Cardiac septum (tissue), 1 donor: ENCODE results near the gene RNU7-1. TPM values are rescaled to one million over a fixed set of nuclear protein-coding genes. Genes with fewer than 3 reads are reported as not detected.

ENCODE experiments used
- DNase-seq: peaks from one replicate; pipeline ENCODE4 v3.0.0-alpha.2; 2020; ENCODE audit warnings: low spot score
- intact Hi-C: fragments of 100-400 bp; cut with DNase I; formaldehyde crosslinking; loops from one replicate; pipeline ENCODE4 v1.14.0; 2022
- total RNA-seq: library from RNA; stranded (reverse); fragmentation: NEBNext Ultra II Directional; extraction: Animal tissue kit (Norgen Biotek cat#: 25700); gene quantifications from one replicate; pipeline ENCODE4 v1.2.1, GENCODE V29; 2021
- donor health status: DM: no; HTN: no; CAD: no.

The RNU7-1 gene
- total RNA-seq, 1 donor from 2014 or later: not detected

- DNase-seq: no peak
- intact Hi-C loops: no loop called here
Observed at GRCh38 chr12:6960593-6961277, 17.1 kb downstream of the RNU7-1 start.

- DNase-seq: peak; percentile 80
- intact Hi-C loops: no loop called here
Observed at GRCh38 chr12:6961278-6961694, 17.7 kb downstream of the RNU7-1 start.

DNA sequence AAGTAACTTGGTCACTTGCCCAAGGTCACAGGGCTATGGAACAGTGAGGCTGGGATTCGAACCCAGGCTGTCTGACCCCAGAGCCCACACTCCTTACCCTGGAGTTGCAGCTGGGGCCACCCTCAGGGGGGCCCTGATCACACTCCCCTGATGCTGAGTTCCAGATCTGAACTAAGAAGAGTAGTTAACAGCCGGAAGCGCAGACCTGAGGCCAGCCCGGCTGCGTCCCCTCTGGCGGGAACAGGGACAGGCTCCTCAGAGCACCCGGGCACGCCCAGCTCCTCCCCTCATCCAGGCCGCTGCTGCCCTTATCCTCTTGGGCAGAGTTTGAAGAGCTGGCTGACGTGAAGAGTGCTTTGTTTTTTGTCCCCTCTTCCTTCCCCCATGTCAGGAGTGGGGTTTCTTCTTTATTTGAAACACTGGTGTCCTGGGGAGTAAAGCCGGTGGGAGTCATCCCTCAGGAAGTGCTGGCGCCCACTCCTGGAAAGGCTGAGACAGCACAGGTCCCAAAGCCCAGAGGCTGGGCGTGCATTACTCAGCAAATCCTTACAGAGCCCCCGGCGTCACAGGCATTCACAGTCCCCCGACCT lies 18.2 kb downstream of the RNU7-1 start:
- DNase-seq: peak; percentile 79
- intact Hi-C loops: no loop called here

- intact Hi-C loops: no loop called here
- DNase-seq: peak; percentile 76
Observed at GRCh38 chr12:6962285-6963015, 18.8 kb downstream of the RNU7-1 start.

DNA sequence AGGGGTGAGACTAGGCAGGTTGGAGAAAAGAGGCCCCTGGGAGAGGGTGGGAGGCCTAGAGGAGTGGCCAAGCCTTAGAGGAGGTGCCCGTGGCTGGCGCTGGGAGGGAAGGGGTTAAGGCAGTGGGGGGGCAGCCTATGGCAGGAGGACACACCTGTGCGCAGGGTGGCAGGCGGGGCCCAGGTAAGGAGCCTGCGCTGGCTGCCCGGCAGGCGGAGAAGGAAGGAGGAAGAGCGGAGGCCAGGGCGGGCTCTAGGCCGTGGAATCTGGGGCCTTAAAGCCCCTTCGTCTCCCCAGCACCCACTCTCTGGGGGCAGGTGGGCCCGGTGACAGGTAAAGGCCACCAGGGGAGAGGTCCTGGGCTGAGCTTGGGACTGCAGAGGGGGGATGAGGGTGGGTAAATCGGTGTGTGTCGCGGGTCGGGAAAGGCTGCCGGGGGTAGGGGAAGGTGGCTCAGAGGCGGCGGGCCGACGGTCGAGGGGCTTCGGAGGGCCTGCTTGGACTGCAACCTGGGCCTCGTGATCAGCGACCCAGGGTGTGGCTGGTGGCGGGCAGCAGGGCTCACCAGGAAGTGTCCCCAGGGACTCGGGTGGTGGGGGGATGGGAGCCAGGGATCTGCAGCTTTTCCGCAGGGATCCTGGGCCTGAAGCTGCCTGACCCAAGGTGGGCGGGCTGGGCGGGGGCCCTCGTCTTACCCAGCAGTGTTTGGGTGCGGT lies 19.6 kb downstream of the RNU7-1 start:
- intact Hi-C loops: no loop called here

DNA sequence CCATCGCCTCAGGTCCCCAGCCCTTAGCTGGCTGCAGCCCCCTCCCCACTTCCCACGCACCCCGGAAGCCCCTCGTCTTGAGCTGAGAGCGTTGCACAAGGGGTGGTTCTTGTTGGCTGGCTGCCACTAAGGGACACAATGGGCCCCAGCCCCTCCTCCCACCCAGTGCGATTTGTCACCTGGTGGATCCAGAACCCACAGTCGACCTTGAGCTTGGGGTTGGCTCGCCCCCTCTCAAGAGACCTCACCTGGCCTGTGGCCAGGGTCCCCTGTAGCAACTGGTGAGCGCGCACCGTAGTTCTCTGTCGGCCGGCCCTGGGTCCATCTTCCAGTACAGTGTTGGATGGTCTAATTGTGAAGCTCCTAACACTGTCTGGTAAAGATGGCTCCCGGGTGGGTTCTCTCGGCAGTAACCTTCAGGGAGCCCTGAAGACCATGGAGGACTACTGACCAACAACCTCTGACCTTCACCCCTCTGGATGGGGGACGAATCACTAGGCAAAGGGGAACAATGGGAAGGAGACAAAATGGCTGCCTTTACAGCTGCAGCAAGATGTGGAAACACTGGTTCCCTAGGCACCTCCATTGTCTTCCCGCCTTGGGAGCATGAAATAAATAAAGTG lies 20.3 kb downstream of the RNU7-1 start:
- peak; percentile 73 for DNase-seq

More for the DNA sequence above, 19.6 kb downstream of the RNU7-1 start:
- peak; percentile 70 for DNase-seq

DNA sequence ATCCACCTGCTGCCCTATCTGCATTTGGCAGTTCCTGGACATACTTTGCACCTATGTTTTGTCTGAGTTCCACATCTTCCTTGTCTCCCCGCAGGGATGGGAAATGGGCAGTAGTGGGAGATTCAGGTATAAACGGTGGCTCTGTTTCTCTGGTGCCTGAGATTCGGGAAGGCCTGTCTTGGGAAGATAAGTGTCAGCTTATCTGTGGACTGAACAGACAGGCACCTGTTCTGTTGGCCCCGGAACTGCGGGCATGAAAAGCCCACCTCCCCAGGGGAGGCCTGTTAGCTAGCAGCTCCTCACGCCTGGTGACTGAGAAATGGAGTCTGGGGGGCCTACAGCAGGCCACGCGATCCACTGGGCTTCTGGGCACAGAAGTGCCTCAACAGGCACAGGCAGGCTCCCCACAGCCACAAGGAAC lies 21.0 kb downstream of the RNU7-1 start:
- DNase-seq: peak; percentile 69
- intact Hi-C loops: loop anchor here (1.0 to 2.0 kb wide), 2 partner anchors 20 to 40 kb away; partner anchors contain the start of gene C12orf57

More for the DNA sequence above, 20.3 kb downstream of the RNU7-1 start:
- intact Hi-C loops: loop anchor here (2.0 kb wide), 1 partner anchor 39 kb away; no protein-coding TSS in a partner anchor

DNA sequence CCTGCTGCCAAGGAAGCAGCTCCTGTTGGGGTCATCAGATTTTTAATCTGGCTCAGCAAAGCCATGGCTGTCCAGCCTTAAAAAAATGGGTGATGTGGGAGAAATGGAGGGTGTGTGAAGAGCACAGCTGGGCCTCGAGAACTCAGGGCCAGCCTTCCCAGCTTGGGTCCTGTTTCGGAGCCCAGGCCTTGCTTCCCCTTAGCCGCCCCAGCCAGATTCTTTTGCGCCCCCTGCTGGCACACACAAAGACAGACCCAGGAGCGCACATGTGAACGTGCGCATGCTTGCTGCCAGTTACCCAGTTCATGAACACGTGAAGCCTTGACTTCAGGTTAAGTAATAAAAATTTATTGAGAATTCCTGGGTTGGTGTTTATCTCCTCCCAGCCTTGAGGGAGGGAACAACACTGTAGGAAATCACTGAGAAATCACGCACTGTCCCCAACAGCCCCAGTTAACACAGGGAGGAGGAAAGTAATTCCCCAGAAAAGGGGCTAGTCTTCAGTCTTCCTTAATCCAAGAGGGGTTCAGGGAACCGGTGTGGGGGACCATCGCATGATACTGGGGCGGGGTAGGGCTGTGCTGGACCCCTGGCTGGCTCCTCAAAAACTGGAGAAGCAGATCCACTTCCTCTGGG lies 21.5 kb downstream of the RNU7-1 start:
- intact Hi-C loops: loop anchor here (1.0 to 2.0 kb wide), 2 partner anchors 21 to 40 kb away; partner anchors contain the start of gene C12orf57
- DNase-seq: peak; percentile 96

DNA sequence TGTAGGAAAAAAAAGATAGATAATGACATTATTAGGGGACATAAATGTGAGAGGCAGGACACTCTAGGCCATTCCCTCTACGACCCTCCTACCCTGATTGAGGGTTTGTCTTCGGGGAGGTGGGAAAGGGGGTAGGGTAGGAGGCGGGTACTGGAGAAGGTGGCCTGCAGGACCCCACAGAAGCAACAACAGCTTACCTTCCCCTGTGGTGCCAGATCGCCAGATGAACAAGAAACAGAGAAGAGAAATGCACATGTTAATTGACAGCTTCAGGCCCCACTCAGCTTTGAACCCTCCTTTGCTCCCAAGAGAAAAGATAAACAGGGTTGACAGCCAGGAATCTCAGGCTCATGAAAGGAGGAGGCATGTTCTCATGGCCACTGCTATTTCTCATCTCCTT lies 22.1 kb downstream of the RNU7-1 start:
- intact Hi-C loops: loop anchor here (1.0 to 2.0 kb wide), 2 partner anchors 21 to 41 kb away; partner anchors contain the start of gene C12orf57
- no peak for DNase-seq

DNA sequence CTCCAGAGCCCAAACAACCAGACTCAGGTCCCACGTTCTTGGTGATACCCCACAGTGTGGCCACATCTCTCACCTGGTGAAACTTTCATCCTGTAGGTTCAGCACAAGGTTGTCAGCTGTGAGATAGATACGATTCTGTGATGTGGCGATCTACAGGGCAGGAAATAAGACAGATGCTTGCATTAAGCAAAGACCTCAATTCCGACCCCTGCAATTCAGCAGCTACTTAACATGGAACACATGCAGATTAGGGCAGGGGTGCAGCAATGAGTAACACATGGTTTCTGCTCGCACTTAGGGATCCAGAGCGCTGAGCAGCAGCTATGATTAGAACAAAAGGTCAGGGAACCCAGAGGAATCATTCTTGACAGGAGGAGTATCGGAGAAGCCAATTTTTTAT lies 22.7 kb downstream of the RNU7-1 start:
- no peak for DNase-seq
- intact Hi-C loops: no loop called here

DNA sequence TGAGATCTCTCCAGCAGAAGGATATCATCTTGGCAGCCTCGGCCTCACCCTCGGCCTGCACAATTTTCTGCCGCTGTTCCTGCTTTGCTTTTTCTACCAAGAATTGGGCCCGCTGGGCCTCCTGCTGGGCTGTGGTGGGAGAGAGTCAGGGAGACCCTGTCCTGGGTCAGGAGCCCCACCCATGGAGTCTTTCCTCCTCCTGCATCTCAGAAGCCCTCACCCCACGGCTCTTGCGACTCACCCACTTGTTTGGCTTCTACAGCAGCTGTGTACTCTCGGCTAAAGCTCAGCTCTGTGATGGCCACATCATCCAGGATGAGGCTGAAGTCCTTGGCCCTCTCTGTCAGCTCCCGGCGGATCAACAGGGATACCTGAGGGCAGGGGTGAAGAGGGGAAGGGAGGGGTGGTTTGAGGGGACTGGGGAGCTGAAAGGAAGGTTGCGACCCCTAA lies 24.1 kb downstream of the RNU7-1 start:
- intact Hi-C loops: no loop called here
- DNase-seq: no peak

DNA sequence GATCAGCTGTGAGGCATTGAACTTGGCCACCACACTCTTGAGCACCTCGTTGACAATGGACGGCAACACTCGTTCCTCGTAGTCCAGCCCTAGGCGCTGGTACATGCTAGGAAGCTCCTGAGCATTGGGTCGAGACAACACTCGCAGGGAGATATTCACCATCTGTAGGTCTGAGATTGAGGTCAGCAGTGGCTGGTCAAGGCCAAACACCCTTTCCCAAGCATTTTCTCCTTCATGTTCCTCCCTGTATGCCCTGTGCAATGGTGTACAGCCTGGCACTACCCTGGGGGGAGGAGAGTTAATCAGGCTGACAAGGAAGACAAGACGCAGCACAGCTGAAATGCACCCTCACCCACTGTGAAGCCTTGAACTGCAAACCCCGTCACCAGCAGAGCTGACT lies 24.8 kb downstream of the RNU7-1 start:
- intact Hi-C loops: no loop called here
- no peak for DNase-seq

GRCh38 chr12:6970096-6970527 lies 26.5 kb downstream of the RNU7-1 start:
- no peak for DNase-seq
- intact Hi-C loops: loop anchor here (2.0 to 10.0 kb wide), 4 partner anchors 33 to 285 kb away; partner anchors contain the start of genes C1R, LPCAT3 and ZNF384

GRCh38 chr12:6974180-6974579 lies 30.6 kb downstream of the RNU7-1 start:
- DNase-seq: no peak
- intact Hi-C loops: loop anchor here (5.0 to 10.0 kb wide), 3 partner anchors 37 to 289 kb away; partner anchors contain the start of genes C1R and ZNF384

- DNase-seq: no peak
- intact Hi-C loops: loop anchor here (10.0 kb wide), 1 partner anchor 291 kb away; the partner anchor contains the start of gene ZNF384
Observed at GRCh38 chr12:6975297-6976032, 31.8 kb downstream of the RNU7-1 start.

DNA sequence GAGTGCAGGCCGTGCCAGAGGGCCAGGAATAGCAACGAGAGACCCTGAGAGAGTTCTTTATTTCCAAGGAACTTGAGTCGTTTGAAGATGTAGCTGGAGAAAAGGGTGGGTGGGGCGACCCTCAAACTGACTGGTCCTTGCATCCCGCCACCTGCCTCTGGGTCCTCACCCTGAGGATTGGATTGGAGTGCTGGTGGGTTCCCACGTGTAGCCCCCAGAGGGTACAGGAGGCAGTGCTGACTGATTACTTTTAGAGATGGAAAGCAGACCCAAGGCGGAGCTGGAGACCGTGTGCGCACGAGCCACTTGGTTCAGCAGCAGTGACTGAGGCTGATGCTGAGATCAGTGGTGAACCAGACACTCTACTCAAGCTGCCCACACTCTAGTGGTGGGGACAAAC lies 34.0 kb downstream of the RNU7-1 start:
- intact Hi-C loops: loop anchor here (10.0 kb wide), 1 partner anchor 293 kb away; the partner anchor contains the start of gene ZNF384
- no peak for DNase-seq

- no peak for DNase-seq
- intact Hi-C loops: loop anchor here (10.0 kb wide), 1 partner anchor 293 kb away; the partner anchor contains the start of gene ZNF384
Observed at GRCh38 chr12:6978188-6978587, 34.6 kb downstream of the RNU7-1 start.
